Activated CD8-positive, alpha-beta memory T cell treated with anti-CD3 and anti-CD28 coated beads for 1 hour (primary cell): Measurements from ENCODE around the gene RILPL1.
"Not testable (repeated sequence)": the region's sequence is repeated elsewhere in the genome, so short reads cannot be mapped to it uniquely, and the experiment has no call there.

Experiments
- DNase-seq, 2 donors: peaks; one replicate each; pipeline ENCODE4 v3.0.0-alpha.2; 2020; ENCODE audit warnings: low read depth in 1 of 2; ENCODE audit errors: extremely low read depth in 1 of 2

RILPL1 gene

GRCh38 chr12:123435636-123436016 lies 97.9 kb downstream of the RILPL1 start:
- no peak for DNase-seq

- DNase-seq: no peak
These were observed 99.9 kb downstream of the RILPL1 start for GRCh38 chr12:123433615-123434014.

- not testable (repeated sequence) for DNase-seq
These were observed 101.3 kb downstream of the RILPL1 start for GRCh38 chr12:123431951-123432817.

- not testable (repeated sequence) for DNase-seq
These were observed 104.4 kb downstream of the RILPL1 start for GRCh38 chr12:123429101-123429500.

GRCh38 chr12:123428591-123428990 lies 104.9 kb downstream of the RILPL1 start:
- no peak for DNase-seq

GRCh38 chr12:123427036-123427769 lies 106.3 kb downstream of the RILPL1 start:
- DNase-seq: no peak

- no peak for DNase-seq
These were observed 112.2 kb downstream of the RILPL1 start for GRCh38 chr12:123421314-123421713.
